ENCODE measurements around the gene NTRK3.

- TF ChIP-seq RARB (CRISPR knock-in tag; IDR thresholded peaks at IDR 0.05) (no peak), ZNF565 (CRISPR knock-in tag; conservative IDR thresholded peaks at IDR 0.05; ENCODE audit: low read depth) (no peak)
Observed at GRCh38 chr15:88071141-88071540, 185.4 kb downstream of the NTRK3 start.

Data from SK-N-SH treated with all-trans-retinoic acid at 6 μM for 48 hours (cell line).